HCT116 (cell line): ENCODE results near the gene SPATA25. TPM values are rescaled to one million over a fixed set of nuclear protein-coding genes. Genes with fewer than 3 reads are reported as not detected.

Experiments
- ATAC-seq: fragments of 200-7000 bp; cut with Tn5 transposase; 2 replicates; pipeline ENCODE4 v1.9.1; 2020; ENCODE audit warnings: mild to moderate bottlenecking, moderate library complexity
- BruUV-seq: library from RNA; stranded (reverse); fragments of 400-500 nt; replicated peaks from 2 replicates; lab custom pipeline; 2021; lab: Mats Ljungman, UMichigan
- CTCF ChIA-PET: fragments of 300-600 bp; sonication (Branson Sonifier 250); formaldehyde crosslinking; loops from one replicate; lab custom pipeline; 2021; ENCODE audit warnings: antibody characterized with exemption; lab: Charles Lee
- POLR2A ChIA-PET: fragments of 300-600, 350-600 bp; sonication (Branson Sonifier 250); formaldehyde crosslinking; loops from one replicate; lab custom pipeline; 2021; ENCODE audit warnings: antibody characterized with exemption; lab: Charles Lee
- RAD21 ChIA-PET, 2 experiments: fragments of 300-600 bp; sonication (Branson Sonifier 250); formaldehyde crosslinking; loops; one replicate each; lab custom pipeline; 2023; ENCODE audit warnings: low total read pairs in 2 of 2; ENCODE audit not compliant: uncharacterized antibody in 2 of 2, unreplicated experiment in 2 of 2, low non-redundant PET in 1 of 2; lab: Charles Lee
- DNase-seq: peaks from one replicate; pipeline ENCODE4 v3.0.0-alpha.2; 2010; ENCODE audit warnings: low read depth, low spot score
- H2AFZ ChIP-seq: fragments of 200-600 bp; shearing (Covaris generic), sonication (generic); 2 replicates; pipeline ENCODE4 v1.6.1; 2017; ENCODE audit warnings: low read depth, mixed run types, mixed read lengths, antibody characterized with exemption, low read length; ENCODE audit not compliant: poor library complexity, severe bottlenecking
- H3K27ac ChIP-seq: 2 replicates; pipeline ENCODE4 v1.5.1; 2012; ENCODE audit warnings: low read depth, low read length
- H3K27me3 ChIP-seq: fragments of 200-600 bp; sonication (generic); 2 replicates; pipeline ENCODE4 v1.6.1; 2016; ENCODE audit warnings: mixed run types, low read length, mixed read lengths; ENCODE audit not compliant: insufficient read depth
- H3K36me3 ChIP-seq, 2 experiments: fragments of 200-500 bp in 1 of 2; fragments of 200-600 bp in 1 of 2; sonication (Bioruptor generic) in 1 of 2; sonication (generic) in 1 of 2; 2 replicates each; pipeline versions ENCODE4 v1.5.1 to v1.6.1; 2014 to 2016; ENCODE audit warnings: low read length in 2 of 2, inconsistent platforms in 1 of 2, mixed read lengths in 1 of 2, mixed run types in 1 of 2; ENCODE audit not compliant: insufficient read depth in 2 of 2, control insufficient read depth in 1 of 2
- H3K4me1 ChIP-seq, 2 experiments: fragments of 200-600 bp in 1 of 2; sonication (generic) in 1 of 2; 2 replicates each; pipeline versions ENCODE4 v1.5.1 to v1.6.1; 2012 to 2017; ENCODE audit warnings: low read length in 2 of 2, inconsistent platforms in 1 of 2, mild to moderate bottlenecking in 1 of 2, mixed read lengths in 1 of 2, mixed run types in 1 of 2, moderate library complexity in 1 of 2; ENCODE audit not compliant: insufficient read depth in 2 of 2, control insufficient read depth in 1 of 2
- H3K4me2 ChIP-seq: fragments of 200-600 bp; sonication (generic); 2 replicates; pipeline ENCODE4 v1.6.1; 2017; ENCODE audit warnings: mixed run types, low read length, mixed read lengths
- H3K4me3 ChIP-seq, 2 experiments: fragments of 200-600 bp in 1 of 2; sonication (generic) in 1 of 2; replicated peaks in 1 of 2; 2 replicates each; pipeline ENCODE4 v1.5.1; 2011 to 2016; ENCODE audit warnings: low read length in 2 of 2, control low read depth in 1 of 2, low read depth in 1 of 2, mild to moderate bottlenecking in 1 of 2, mixed read lengths in 1 of 2, mixed run types in 1 of 2
- H3K79me2 ChIP-seq: fragments of 200-600 bp; sonication (generic); 2 replicates; pipeline ENCODE4 v1.6.1; 2017; ENCODE audit warnings: mild to moderate bottlenecking, mixed run types, low read length, moderate library complexity, mixed read lengths; ENCODE audit not compliant: insufficient read depth
- H3K9ac ChIP-seq: fragments of 200-600 bp; sonication (generic); 2 replicates; pipeline ENCODE4 v1.6.1; 2016; ENCODE audit warnings: low read length, mixed read lengths
- H3K9me2 ChIP-seq: fragments of 200-600 bp; sonication (generic), shearing (Covaris generic); 2 replicates; pipeline ENCODE4 v1.6.1; 2017; ENCODE audit warnings: mixed run types, mild to moderate bottlenecking, moderate library complexity; ENCODE audit not compliant: insufficient read depth
- H3K9me3 ChIP-seq, 2 experiments: fragments of 200-500 bp in 1 of 2; fragments of 200-600 bp in 1 of 2; sonication (Bioruptor generic) in 1 of 2; sonication (generic) in 1 of 2; 2 replicates each; pipeline ENCODE4 v1.6.1; 2014 to 2017; ENCODE audit warnings: low read length in 2 of 2, mixed read lengths in 2 of 2, inconsistent platforms in 1 of 2, low read depth in 1 of 2, mild to moderate bottlenecking in 1 of 2, mixed run types in 1 of 2, moderate library complexity in 1 of 2; ENCODE audit not compliant: control insufficient read depth in 1 of 2, insufficient read depth in 1 of 2
- H4K20me1 ChIP-seq: fragments of 200-600 bp; sonication (generic), shearing (Covaris generic); 2 replicates; pipeline ENCODE4 v1.6.1; 2017; ENCODE audit warnings: mixed run types, mild to moderate bottlenecking, moderate library complexity; ENCODE audit not compliant: insufficient read depth
- CEBPB ChIP-seq: IDR thresholded peaks from 2 replicates; pipeline ENCODE4 v1.6.1; 2012; ENCODE audit warnings: low read depth
- CTCF ChIP-seq, 3 experiments: fragments of 200-600 bp in 1 of 3; sonication (generic) in 1 of 3; IDR thresholded peaks in 2 of 3; conservative IDR thresholded peaks in 1 of 3; 2 replicates each; pipeline ENCODE4 v1.5.1; 2012 to 2017; ENCODE audit warnings: low read depth in 2 of 3, low read length in 2 of 3, antibody characterized with exemption in 1 of 3, borderline replicate concordance in 1 of 3, control low read depth in 1 of 3, mild to moderate bottlenecking in 1 of 3, mixed read lengths in 1 of 3, mixed run types in 1 of 3, moderate library complexity in 1 of 3; ENCODE audit not compliant: insufficient read depth in 1 of 3
- EGR1 ChIP-seq: IDR thresholded peaks from 2 replicates; pipeline ENCODE4 v1.6.1; 2012; ENCODE audit warnings: low read depth
- ELF1 ChIP-seq: IDR thresholded peaks from 2 replicates; pipeline ENCODE4 v1.6.1; 2012; ENCODE audit warnings: low read depth, borderline replicate concordance
- EZH2phosphoT487 ChIP-seq: fragments of 200-600 bp; IDR thresholded peaks from 2 replicates; pipeline ENCODE4 v1.6.1; 2018; ENCODE audit warnings: antibody characterized with exemption, borderline replicate concordance
- FOSL1 ChIP-seq: IDR thresholded peaks from 2 replicates; pipeline ENCODE4 v1.6.1; 2012; ENCODE audit warnings: low read depth
- MAX ChIP-seq: IDR thresholded peaks from 2 replicates; pipeline ENCODE4 v1.6.1; 2012
- POLR2A ChIP-seq: IDR thresholded peaks from 2 replicates; pipeline ENCODE4 v1.7.0; 2011; ENCODE audit warnings: borderline replicate concordance; ENCODE audit not compliant: insufficient read depth, insufficient read length; ENCODE audit errors: extremely low read depth
- RAD21 ChIP-seq: IDR thresholded peaks from 2 replicates; pipeline ENCODE4 v1.6.1; 2012; ENCODE audit warnings: low read depth, mild to moderate bottlenecking
- SIN3A ChIP-seq: IDR thresholded peaks from 2 replicates; pipeline ENCODE4 v1.6.1; 2012; ENCODE audit warnings: low read depth
- SRF ChIP-seq: IDR thresholded peaks from 2 replicates; pipeline ENCODE4 v1.6.1; 2012; ENCODE audit warnings: low read depth
- TCF7L2 ChIP-seq: IDR thresholded peaks from 2 replicates; pipeline ENCODE4 v1.7.0; 2011; ENCODE audit warnings: borderline replicate concordance, inconsistent platforms; ENCODE audit not compliant: insufficient read depth, insufficient read length; ENCODE audit errors: extremely low read depth
- ZBTB33 ChIP-seq: IDR thresholded peaks from 2 replicates; pipeline ENCODE4 v1.6.1; 2011; ENCODE audit warnings: mild to moderate bottlenecking, low read length, moderate library complexity; ENCODE audit not compliant: insufficient replicate concordance; ENCODE audit errors: extremely low read depth
- ZFX ChIP-seq: fragments of 450-650 bp; IDR thresholded peaks from 2 replicates; pipeline ENCODE4 v1.6.1; 2017
- intact Hi-C: fragments of 100-400 bp; cut with micrococcal nuclease; formaldehyde crosslinking; loops from 2 replicates; pipeline ENCODE4 v1.10.0; 2022
- total RNA-seq: library from RNA; stranded (reverse); gene quantifications from one replicate; pipeline ENCODE4 v1.2.1, GENCODE V29; 2021; ENCODE audit not compliant: unreplicated experiment

Gene SPATA25
- total RNA-seq, 1 experiment from 2014 or later: 0.42 TPM

- Histone ChIP-seq H3K4me1 (no peaks in the 10 kb centered on the region), H3K36me3 (peaks cover 6 to 12% of the 10 kb centered on the region in 2 experiments; a peak in 3 of 4 replicates), H3K79me2 (no peaks in the 10 kb centered on the region), H3K9ac (no peak overlapping the region), H2AFZ (no peak overlapping the region), H3K27ac (no peak overlapping the region), H3K4me2 (no peak overlapping the region), H3K4me3 (no peak overlapping the region), H4K20me1 (no peaks in the 10 kb centered on the region), H3K9me2 (no peaks in the 10 kb centered on the region), H3K27me3 (no peaks in the 10 kb centered on the region), H3K9me3 (no peaks in the 10 kb centered on the region)
- BruUV-seq: no TSS peak
- no peak for TF ChIP-seq EZH2phosphoT487
- TF ChIP-seq RAD21: no peak
- TF ChIP-seq MAX: no peak
- TF ChIP-seq ELF1: no peak
- TF ChIP-seq ZBTB33: no peak
- TF ChIP-seq SIN3A: no peak
- TF ChIP-seq ZFX: no peak
- TF ChIP-seq CEBPB: no peak
- TF ChIP-seq POLR2A: no peak
- ChIA-PET RAD21 (no interaction called here), POLR2A (no interaction called here), CTCF (no interaction called here)
- no peak for ATAC-seq
- no peak for DNase-seq
- intact Hi-C loops: no loop called here
These were observed 10.9 kb upstream of the SPATA25 start for GRCh38 chr20:45898285-45898684.

GRCh38 chr20:45897692-45898091 is 10.3 kb upstream of the SPATA25 start:
- Histone ChIP-seq H3K36me3 (peaks cover 6 to 18% of the 10 kb centered on the region in 2 experiments; a peak in 3 of 4 replicates), H3K27me3 (no peaks in the 10 kb centered on the region), H3K4me3 (no peak overlapping the region), H3K4me2 (no peak overlapping the region), H2AFZ (no peak overlapping the region), H3K9ac (no peak overlapping the region), H3K9me2 (no peaks in the 10 kb centered on the region), H3K79me2 (no peaks in the 10 kb centered on the region), H4K20me1 (no peaks in the 10 kb centered on the region), H3K27ac (no peak overlapping the region), H3K9me3 (no peaks in the 10 kb centered on the region), H3K4me1 (peaks cover 0 to under 1% of the 10 kb centered on the region in 2 experiments; a peak in 1 of 4 replicates)
- CTCF ChIA-PET: no interaction called here
- BruUV-seq: TSS peak; percentile 2
- RAD21 ChIA-PET: no interaction called here
- ATAC-seq: no peak
- no peak for DNase-seq
- intact Hi-C loops: no loop called here
- POLR2A ChIA-PET: no interaction called here
- no peak for TF ChIP-seq ELF1
- no peak for TF ChIP-seq FOSL1
- TF ChIP-seq EZH2phosphoT487: no peak
- TF ChIP-seq SIN3A: no peak
- TF ChIP-seq POLR2A: no peak
- no peak for TF ChIP-seq EGR1
- no peak for TF ChIP-seq CEBPB
- TF ChIP-seq TCF7L2: no peak
- no peak for TF ChIP-seq CTCF (IDR thresholded peaks at IDR 0.05 in 2 of 3, conservative IDR thresholded peaks at IDR 0.05 in 1 of 3; ENCODE audit: borderline replicate concordance in 1 of 3, insufficient read depth in 1 of 3, low read depth in 2 of 3, low read length in 2 of 3)
- no peak for TF ChIP-seq SRF
- no peak for TF ChIP-seq ZBTB33
